HEK293T (cell line): ENCODE data around the gene GBA3.

ENCODE experiments used
- BHLHE40 ChIP-seq: fragments of 450-650 bp; IDR thresholded peaks from 2 replicates; pipeline ENCODE4 v1.6.1; 2016; ENCODE audit warnings: mild to moderate bottlenecking, moderate library complexity, borderline replicate concordance
- ELF4 ChIP-seq: fragments of 450-650 bp; IDR thresholded peaks from 2 replicates; pipeline ENCODE4 v1.6.1; 2017; ENCODE audit warnings: antibody characterized with exemption
- FOXK2 ChIP-seq: fragments of 450-650 bp; IDR thresholded peaks from 2 replicates; pipeline ENCODE4 v1.6.1; 2016; ENCODE audit warnings: mild to moderate bottlenecking
- HDGF ChIP-seq: fragments of 450-650 bp; IDR thresholded peaks from 2 replicates; pipeline ENCODE4 v1.6.1; 2017; ENCODE audit warnings: antibody characterized with exemption, borderline replicate concordance
- SP1 ChIP-seq: fragments of 450-650 bp; IDR thresholded peaks from 2 replicates; pipeline ENCODE4 v1.6.1; 2017
- TF ChIP-seq, protein P1 (sequence below): fragments of 450-650 bp; IDR thresholded peaks from 2 replicates; pipeline ENCODE4 v1.6.1; 2016

DNA sequence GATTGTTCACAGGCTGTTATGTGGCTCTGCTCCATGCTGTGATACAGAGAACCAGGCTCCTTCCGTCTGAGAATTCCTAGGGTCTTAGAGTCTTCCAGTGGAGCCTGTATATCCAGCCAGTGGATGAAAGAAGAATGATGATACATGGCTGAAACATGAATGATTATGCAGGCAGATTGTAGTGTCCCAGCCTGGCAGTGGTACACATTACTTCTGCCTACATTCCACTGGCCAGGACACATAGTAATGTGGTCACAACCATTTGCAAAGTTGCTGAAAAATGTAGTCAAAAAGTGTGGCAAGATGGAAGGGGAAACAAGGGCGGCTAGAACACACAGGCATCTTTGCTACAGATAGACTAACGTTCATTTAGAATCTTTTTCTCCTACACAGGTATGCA, 4.5 kb upstream of the GBA3 start:
- no peak for TF ChIP-seq ELF4
- TF ChIP-seq FOXK2, result no peak
- TF ChIP-seq, protein P1, sequence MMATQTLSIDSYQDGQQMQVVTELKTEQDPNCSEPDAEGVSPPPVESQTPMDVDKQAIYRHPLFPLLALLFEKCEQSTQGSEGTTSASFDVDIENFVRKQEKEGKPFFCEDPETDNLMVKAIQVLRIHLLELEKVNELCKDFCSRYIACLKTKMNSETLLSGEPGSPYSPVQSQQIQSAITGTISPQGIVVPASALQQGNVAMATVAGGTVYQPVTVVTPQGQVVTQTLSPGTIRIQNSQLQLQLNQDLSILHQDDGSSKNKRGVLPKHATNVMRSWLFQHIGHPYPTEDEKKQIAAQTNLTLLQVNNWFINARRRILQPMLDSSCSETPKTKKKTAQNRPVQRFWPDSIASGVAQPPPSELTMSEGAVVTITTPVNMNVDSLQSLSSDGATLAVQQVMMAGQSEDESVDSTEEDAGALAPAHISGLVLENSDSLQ, result no peak
- TF ChIP-seq BHLHE40, result no peak
- no peak for TF ChIP-seq SP1
- no peak for TF ChIP-seq HDGF
